Activated effector memory CD4-positive, alpha-beta T cell treated with anti-CD3 and anti-CD28 coated beads, Interleukin-2, amount 50 U/mL, for 16 hours (primary cell): Measurements from ENCODE around the gene CLEC14A.

Source experiments
- DNase-seq: peaks from one replicate; pipeline ENCODE4 v3.0.0-alpha.2; 2020

CLEC14A gene, protein sequence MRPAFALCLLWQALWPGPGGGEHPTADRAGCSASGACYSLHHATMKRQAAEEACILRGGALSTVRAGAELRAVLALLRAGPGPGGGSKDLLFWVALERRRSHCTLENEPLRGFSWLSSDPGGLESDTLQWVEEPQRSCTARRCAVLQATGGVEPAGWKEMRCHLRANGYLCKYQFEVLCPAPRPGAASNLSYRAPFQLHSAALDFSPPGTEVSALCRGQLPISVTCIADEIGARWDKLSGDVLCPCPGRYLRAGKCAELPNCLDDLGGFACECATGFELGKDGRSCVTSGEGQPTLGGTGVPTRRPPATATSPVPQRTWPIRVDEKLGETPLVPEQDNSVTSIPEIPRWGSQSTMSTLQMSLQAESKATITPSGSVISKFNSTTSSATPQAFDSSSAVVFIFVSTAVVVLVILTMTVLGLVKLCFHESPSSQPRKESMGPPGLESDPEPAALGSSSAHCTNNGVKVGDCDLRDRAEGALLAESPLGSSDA

DNA sequence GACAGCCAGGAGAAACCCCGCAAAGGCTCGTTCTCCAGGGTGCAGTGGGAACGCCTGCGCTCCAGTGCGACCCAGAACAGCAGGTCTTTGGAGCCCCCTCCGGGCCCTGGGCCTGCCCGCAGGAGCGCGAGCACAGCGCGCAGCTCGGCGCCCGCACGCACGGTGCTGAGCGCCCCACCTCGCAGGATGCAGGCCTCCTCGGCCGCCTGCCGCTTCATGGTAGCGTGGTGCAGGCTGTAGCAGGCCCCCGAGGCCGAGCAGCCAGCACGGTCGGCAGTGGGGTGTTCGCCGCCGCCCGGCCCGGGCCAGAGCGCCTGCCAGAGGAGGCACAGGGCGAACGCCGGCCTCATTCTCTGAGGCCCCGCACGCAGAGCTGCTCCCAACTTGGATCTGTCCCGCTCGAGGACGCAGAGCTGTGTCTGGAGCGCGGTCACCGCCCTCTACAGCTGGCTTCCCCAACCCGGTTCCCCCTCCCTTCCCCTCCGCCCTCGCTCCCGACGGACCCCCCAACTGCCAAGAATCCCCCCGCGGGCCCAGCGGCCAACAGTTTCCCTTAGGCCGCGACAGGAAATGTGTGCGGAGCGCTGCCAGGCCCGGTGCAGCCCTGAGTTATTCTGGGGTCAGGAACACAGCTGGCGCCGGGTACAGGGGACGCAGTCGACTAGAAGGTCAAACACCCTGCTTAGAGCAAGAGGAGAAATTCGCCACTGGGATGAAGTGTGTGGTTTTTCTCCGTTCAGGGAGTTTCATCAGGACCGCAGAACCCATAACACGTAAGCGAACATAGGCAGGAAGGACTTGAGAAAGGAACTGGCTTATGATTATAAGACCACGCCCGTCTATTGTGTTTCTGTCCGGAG is at the start of gene CLEC14A:
TSS of gene CLEC14A (minus strand) at position 421 of the 860 bp plus-strand sequence. CDS start at position 350, 71 bp downstream.
- DNase-seq = no peak

DNA sequence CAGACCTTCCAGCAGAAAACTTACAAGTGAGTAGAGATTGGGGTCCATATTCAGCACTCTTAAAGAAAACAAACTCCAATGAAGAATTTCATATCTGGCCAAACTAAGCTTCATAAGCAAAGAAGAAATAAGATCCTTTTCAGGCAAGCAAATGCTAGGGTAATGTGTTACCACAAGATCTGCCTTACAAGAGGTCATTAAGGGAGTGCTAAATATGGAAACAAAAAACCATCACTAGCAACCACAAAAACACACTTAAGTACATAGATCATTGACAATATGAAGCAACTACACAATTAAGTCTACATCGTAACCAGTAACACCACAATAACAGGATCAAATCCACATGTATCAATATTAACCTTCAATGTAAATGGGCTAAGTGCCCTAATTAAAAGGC is 47.1 kb upstream of the CLEC14A start:
- no peak for DNase-seq

DNA sequence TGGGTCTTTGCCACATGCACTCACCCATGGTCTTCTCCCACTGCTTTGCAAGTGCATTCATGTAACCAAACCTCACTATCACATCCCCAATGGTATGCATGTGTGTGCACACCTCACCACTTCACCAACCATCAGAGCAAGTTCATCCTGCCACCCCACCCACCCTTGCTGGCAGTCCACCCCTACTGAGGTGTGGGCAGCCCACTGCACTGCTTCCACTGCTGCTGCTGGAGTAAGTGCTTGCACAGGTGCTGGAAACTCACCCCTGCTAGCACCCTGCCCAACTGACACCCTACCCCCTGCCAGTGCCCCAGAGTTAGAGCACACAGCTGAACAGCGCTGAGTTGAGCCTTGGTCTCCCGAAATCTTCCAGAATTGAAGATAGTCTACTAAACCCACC is 46.1 kb upstream of the CLEC14A start:
- no peak for DNase-seq

DNA sequence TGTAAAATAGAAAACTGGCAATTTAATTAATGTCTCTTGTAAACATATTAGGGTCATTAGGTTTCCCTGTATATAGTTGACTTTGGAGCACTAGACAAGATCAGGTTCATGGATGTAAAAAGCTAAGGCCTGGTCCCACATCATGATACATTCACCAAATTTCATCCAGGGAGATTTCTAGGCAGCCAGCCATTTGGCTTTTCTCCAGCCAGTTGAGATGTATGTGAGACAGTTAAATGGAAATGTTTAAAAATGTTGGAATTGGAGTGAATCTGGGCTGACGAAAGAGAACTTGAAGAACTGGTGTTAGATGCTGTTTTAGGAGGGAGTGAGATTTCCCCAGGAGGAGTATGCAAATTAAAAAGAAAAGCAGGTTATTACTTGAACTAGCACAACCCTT is 41.8 kb upstream of the CLEC14A start:
- DNase-seq = no peak

DNA sequence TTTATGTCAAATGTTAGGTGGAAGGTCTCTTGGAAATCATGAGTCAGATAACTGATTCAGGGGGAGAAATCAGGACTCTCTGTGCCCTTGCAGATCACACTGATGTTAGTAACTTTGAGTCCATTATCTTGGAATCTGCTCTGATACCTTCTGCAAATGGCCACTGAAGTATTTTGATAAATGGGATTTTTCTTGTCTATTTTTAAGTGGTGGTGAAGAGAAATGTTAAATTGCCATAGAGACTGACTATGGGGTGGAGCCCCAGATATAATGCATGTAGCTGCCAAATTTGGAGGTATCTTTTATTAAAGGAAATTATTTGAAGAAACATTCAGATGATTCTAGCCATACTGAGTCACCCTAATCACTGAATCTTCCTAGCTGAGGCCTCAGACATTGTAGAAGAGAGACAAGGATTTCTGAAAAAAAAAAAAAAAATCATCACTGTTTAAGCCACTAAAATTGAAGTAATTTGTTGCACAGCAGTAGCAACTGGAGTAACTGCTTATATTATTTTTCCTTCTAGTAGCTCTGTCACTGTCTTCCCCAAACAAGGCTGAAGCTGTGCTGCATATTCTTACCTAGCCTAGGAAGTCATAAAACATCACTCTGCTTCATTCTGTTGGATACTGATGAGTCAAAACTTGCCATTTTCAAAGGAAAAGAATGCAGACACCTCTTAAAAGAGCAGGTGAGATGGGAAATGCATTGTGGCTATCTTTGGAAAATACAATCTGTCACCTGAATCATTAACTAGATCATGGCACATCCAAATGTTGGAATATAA is 36.0 kb upstream of the CLEC14A start:
- DNase-seq = no peak

DNA sequence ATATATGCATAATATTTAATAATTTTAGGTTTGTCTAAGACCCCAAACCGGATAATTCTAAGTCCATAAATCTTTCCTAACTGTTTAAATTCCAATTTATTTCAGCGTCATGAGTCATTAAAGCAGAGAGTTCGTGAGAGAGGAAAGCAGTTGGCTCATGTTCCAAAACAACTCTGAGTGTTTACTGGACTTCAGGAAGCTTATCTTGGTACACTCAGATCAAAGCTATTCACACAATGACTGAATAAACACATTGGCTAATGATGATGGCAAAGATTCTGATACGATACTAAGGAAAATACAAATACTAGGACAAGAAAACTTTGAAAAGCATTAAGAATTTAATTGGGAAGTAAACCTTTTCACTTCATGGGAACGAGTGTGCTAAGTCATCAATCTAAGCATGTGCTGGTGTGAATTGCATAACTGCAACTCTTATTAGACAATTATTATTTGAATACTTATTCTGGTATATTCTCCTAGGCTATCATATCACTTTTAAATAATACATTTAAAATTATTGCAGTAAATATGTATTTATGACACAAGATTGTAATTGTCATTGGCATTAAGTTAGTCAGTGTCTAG is 34.8 kb upstream of the CLEC14A start:
- DNase-seq = no peak

DNA sequence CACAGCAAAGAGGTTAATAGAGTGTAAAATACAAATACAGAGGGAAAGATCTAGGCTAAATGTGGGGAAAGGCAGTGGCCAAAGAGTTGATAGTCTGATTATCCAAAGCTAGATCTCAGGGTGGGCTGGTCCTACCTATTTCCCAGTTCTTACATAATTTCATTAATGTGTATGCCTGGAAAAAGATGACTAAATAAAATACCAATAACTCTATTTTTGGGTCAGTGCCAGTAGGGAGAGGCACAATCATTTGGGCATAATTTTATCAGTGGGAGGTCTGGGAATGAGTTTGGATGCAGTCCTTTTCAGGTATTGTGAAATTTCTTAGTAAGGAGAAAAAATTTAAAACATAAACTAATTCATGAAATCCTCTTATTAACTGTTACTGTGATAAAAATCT is 30.6 kb upstream of the CLEC14A start:
- DNase-seq = no peak

DNA sequence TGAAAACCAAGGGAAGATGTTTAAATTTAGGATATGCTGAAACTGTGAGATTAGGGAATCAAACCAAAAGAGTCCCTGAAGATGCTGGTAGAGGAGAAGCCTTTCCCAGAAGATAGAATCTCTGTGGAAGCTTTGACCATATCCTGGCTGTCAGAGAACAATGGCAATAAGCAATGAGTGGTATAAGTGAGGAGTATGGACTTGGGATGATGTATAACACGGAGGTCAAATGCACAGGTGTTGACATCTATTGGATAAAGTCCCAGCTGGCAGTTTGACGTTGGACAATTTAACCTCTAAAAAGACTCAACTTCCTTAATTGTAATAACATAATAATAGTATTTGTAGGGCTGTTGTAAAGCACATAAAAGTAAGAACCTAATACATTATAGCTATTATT is 30.1 kb upstream of the CLEC14A start:
- no peak for DNase-seq

DNA sequence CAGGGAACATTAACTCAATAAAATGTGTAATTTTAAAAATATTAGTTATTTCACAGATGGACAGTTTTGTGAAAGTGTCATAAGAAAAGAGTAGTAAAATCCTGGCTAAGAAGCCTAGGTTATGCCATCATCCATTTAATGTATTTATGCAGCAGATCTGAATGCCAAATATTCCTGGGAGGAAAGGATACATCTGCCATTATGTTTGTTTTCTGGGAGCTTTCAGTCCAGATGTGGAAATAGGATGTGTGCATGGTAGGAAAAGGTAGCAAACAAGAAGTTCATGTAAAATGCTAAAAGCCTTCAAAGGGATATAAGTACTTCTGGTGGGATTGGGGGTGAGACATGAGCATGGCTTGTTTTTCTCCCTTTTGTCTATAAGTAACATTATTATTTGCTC is 27.0 kb upstream of the CLEC14A start:
- no peak for DNase-seq

DNA sequence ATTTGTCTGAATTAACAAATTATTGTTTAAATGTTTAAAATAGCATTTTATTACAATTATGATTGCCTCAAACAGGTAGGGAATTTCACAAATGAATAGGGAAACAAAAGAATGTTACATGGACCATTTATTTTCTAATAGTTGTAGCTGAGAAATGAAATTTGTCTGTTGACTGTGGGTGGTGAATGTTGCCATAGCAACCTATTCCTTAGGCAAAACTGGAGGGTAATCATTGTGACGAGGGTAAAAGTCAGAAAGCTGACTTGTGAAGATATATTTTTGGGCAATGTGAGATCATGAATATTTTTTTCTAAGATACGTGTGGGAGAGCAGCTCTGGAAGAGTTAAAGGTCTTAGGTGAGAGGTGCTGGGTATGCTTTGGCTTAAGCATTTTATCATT is 24.2 kb upstream of the CLEC14A start:
- DNase-seq = no peak

DNA sequence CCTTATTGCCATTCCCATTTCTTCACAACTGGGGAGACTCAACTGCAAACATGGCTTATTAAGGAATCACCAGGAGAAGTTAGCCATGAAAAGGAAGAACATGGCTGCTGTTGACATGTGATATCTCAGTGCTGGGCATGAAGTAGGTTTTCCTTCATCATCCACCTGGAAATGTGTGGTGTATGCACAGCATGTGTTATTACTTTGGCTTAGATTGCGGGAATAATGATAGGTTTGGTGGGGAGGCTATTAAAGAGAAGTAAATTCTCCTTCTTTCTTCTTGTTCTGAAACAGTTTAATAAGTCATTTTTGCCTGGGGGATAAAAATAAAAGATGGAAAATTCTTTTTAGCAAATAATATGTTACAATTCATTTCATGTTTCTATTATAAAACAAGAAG is 23.7 kb upstream of the CLEC14A start:
- no peak for DNase-seq

DNA sequence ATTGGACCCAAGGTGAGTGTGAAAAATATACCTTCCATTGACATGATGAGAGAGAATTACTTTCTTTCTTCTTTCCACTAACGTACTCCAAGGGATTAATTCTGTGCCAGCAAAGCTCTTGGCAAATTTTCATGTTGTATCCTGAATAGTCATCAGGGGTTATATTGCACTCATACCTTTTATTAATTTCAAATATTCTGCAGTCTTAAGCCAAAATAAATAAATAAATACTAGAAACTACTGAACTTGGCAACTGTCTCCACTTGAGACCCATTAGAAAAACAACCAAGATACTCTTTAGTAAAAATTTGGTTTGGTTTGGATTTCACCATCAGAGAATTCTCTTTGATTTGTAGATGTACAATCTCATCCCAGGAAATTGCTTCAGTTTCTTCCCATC is 22.1 kb upstream of the CLEC14A start:
- DNase-seq = no peak

DNA sequence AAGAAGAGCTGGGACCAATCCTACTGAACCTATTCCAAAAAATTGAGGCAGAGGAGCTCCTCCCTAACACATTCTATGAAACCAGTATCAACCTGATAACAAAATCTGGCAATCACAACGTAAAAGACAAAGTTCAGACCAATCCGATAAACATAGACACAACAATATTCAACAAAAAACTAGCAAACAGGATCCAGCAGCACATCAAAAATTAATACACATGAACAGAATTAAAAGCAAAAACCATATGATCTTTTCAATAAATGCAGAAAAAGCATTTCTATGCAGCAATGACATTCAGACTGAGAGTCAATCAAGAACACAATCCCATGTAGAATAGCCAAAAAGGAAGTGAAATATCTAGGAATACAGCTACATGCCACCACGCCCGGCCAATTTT is 7.0 kb upstream of the CLEC14A start:
- no peak for DNase-seq

DNA sequence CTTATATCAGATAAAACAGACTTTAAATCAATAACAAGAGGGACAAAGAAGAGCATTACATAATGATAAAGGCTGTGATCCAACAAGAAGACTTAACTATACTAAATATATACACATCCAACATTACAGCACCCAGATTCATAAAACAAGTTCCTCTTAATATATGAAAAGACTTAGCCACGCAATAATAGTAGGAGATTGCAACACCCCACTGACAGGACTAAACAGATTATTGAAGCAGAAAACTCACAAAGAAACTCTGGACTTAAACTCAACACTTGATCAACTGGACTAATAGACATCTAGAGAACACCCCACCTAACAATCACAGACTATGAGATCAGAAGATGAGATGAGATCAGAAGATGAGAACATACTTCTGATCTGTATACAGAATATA is 5.7 kb upstream of the CLEC14A start:
- DNase-seq = no peak

DNA sequence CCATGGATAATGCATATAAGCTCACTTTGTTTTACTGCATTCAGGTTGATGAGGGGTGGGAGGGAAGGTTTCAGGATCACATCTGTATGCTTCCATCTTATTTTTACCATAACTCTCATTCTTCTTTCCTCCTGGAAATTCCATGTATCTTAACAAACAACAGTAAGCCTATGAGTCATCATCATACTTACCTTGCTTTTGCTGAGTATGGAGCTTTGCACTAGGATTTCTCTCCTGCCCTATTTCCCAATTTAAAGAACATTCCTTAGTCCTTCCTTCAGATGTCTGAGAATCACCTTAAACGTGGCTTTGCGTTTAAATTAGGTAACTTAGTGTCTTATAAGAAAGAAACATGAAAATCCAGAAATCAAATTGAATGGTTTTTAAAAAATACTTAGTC is 1.6 kb upstream of the CLEC14A start:
- no peak for DNase-seq

DNA sequence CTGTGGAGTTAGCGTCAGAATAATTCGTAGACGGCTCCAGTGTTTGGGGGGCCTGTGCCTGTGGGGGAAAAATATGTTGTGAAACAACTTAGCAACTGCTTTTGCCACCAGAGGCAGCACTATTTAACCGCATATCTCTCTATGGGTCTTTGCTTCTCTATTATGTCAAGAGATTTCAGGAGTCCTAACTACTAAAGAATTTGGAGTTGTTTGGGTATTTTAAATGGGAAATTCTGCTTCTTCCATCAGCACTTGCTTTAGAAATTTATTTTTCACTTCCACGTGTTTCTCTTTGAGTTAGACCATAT is 594 bp upstream of the CLEC14A start:
- no peak for DNase-seq

DNA sequence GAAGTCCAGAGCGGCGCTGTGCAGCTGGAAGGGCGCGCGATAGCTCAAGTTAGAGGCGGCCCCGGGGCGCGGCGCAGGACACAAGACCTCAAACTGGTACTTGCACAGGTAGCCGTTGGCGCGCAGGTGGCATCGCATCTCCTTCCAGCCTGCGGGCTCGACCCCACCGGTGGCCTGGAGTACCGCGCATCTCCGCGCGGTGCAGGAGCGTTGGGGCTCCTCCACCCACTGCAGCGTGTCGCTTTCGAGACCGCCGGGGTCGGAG is 553 bp downstream of the CLEC14A start:
- no peak for DNase-seq

DNA sequence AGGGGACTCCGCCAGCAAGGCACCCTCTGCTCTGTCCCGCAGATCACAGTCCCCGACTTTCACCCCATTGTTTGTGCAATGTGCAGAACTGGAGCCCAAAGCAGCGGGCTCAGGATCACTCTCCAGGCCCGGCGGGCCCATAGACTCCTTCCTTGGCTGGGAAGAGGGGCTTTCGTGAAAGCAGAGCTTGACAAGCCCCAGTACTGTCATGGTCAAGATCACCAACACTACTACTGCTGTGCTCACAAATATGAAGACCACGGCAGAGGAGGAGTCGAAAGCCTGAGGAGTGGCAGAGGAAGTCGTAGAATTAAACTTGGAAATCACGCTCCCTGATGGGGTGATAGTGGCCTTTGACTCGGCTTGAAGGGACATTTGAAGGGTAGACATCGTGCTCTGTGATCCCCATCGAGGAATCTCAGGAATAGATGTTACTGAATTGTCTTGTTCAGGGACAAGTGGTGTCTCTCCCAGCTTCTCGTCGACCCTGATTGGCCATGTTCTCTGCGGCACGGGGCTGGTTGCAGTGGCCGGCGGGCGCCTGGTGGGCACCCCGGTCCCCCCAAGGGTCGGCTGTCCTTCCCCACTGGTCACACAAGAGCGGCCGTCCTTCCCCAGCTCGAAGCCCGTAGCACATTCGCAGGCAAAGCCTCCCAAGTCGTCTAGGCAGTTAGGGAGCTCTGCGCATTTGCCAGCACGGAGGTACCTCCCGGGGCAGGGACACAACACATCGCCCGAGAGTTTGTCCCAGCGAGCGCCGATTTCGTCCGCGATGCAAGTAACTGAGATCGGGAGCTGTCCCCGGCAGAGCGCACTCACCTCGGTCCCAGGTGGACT is 1.1 kb downstream of the CLEC14A start:
- DNase-seq = no peak

DNA sequence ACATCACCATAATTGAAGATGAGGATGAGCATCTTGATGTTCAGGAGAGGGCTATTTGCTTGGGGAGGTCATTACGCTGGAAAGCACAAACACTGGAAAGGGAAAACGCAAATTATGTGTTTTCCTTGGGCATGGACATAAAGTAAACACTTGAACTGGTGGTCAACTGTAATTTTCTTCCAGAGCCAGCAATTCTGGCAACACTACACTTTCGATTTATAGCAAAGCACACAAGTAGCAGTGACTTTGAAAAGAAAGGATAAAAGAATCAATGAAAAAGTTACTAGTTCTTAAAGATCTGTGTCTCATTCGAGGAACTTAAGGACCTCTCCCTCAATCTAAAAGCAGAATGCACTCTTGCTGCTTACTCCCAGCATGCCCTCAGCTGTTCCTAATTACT is 2.2 kb downstream of the CLEC14A start:
- DNase-seq = no peak

DNA sequence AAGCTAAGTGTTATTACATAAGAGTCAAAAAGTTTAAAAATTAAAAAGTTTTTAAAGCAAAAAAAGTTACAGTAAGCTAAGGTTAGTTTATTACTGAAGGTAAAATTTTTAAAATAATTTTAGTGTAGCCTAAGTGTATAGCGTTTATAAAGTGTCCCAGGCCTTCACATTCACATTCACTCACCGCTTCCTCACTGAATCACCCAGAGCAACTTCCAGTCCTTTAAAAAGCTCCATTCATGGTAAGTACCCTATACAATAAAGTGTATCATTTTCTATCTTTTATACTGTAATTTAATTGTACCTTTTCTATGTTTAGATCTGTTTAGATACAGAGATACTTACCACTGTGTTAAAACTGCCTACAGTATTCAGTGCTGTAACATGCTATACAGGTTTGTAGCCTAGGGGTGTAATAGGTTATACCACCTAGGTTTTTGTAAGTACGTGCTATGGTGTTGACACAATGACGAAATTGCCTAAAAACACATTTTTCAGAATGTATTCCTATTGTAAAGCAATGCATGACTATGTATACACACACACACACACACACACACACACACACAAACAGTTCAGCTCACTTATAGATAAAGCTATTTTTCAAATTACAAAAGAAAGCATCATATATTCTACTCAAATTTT is 3.7 kb downstream of the CLEC14A start:
- DNase-seq = no peak

DNA sequence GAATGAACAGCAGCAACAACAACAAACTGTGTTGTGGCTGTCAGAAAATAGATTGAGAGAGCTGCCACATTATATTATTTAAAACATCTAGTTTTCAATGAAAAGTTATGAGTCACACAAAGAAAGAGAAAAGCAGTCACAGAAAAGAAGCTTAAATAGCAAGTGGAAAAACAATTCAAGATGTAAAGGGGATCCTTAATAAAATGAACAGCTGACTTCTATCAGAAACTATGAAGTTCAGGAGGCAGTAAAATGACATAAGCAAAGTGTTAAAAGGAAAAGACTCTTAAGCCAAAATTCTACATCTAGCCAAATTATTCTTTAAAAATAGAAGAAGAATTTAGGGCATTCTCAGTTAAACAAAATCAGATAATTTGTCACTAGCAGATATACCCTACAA is 5.6 kb downstream of the CLEC14A start:
- no peak for DNase-seq
